ENCODE measurements around the gene SV2C.

DNA sequence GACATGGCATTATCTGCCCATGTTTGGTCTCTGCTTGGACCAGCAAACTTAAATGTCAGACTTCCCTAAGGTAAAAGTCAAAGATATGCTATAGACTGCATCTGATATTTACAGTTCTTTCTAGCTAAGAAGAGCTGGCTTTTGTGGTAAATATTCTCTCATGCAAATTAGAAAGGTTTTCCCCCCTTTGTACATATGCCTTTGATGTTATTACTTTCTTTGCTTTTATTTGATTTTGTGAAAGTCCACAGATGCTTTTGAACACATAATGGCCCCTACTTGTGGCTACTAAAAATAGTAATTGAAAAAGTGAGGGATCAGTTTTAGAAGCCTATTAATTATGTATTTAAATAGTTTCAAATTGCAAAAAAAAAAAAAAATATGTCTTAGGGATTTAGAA is 104.2 kb downstream of the SV2C start:
- TF ChIP-seq, protein P1, sequence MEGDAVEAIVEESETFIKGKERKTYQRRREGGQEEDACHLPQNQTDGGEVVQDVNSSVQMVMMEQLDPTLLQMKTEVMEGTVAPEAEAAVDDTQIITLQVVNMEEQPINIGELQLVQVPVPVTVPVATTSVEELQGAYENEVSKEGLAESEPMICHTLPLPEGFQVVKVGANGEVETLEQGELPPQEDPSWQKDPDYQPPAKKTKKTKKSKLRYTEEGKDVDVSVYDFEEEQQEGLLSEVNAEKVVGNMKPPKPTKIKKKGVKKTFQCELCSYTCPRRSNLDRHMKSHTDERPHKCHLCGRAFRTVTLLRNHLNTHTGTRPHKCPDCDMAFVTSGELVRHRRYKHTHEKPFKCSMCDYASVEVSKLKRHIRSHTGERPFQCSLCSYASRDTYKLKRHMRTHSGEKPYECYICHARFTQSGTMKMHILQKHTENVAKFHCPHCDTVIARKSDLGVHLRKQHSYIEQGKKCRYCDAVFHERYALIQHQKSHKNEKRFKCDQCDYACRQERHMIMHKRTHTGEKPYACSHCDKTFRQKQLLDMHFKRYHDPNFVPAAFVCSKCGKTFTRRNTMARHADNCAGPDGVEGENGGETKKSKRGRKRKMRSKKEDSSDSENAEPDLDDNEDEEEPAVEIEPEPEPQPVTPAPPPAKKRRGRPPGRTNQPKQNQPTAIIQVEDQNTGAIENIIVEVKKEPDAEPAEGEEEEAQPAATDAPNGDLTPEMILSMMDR (IDR thresholded peaks at IDR 0.05), result no peak
- TF ChIP-seq POLR2A (IDR thresholded peaks at IDR 0.05), result no peak
- no peak for TF ChIP-seq POLR2AphosphoS5 (IDR thresholded peaks at IDR 0.05)
- TF ChIP-seq EP300 (IDR thresholded peaks at IDR 0.05), result no peak
